ENCODE data around the gene SPG7.

SPG7 gene

GRCh38 chr16:89596061-89596689, 88.0 kb downstream of the SPG7 start:
- Histone ChIP-seq H3K9me3 (ENCODE audit: control insufficient read depth, low read length) (no peaks in the 10 kb centered on the region), H3K27me3 (ENCODE audit: control insufficient read depth, insufficient read depth, low read length) (no peaks in the 10 kb centered on the region), H3K36me3 (ENCODE audit: control insufficient read depth, insufficient read depth, low read length) (no peaks in the 10 kb centered on the region), H3K4me1 (ENCODE audit: control insufficient read depth, insufficient read depth, low read length) (no peaks in the 10 kb centered on the region), H3K4me3 (ENCODE audit: low read length) (no peak overlapping the region), H3K9ac (ENCODE audit: low read length) (no peak overlapping the region)

GRCh38 chr16:89596957-89597649, 88.9 kb downstream of the SPG7 start:
- Histone ChIP-seq H3K4me1 (ENCODE audit: control insufficient read depth, insufficient read depth, low read length) (no peaks in the 10 kb centered on the region), H3K27me3 (ENCODE audit: control insufficient read depth, insufficient read depth, low read length) (no peaks in the 10 kb centered on the region), H3K36me3 (ENCODE audit: control insufficient read depth, insufficient read depth, low read length) (no peaks in the 10 kb centered on the region), H3K9ac (ENCODE audit: low read length) (no peak overlapping the region), H3K9me3 (ENCODE audit: control insufficient read depth, low read length) (no peaks in the 10 kb centered on the region), H3K4me3 (ENCODE audit: low read length) (no peak overlapping the region)

- H3K4me3 ChIP-seq (ENCODE audit: low read length) = no peak overlapping the region
- no peaks in the 10 kb centered on the region for H3K4me1 ChIP-seq (ENCODE audit: control insufficient read depth, insufficient read depth, low read length)
- no peaks in the 10 kb centered on the region for H3K9me3 ChIP-seq (ENCODE audit: control insufficient read depth, low read length)
- no peaks in the 10 kb centered on the region for H3K36me3 ChIP-seq (ENCODE audit: control insufficient read depth, insufficient read depth, low read length)
- H3K9ac ChIP-seq (ENCODE audit: low read length) = no peak overlapping the region
- H3K27me3 ChIP-seq (ENCODE audit: control insufficient read depth, insufficient read depth, low read length) = peaks cover 7% of the 10 kb centered on the region
Observed at GRCh38 chr16:89598199-89598598, 90.0 kb downstream of the SPG7 start.

- H3K36me3 ChIP-seq (ENCODE audit: control insufficient read depth, insufficient read depth, low read length) = no peaks in the 10 kb centered on the region
- no peaks in the 10 kb centered on the region for H3K4me1 ChIP-seq (ENCODE audit: control insufficient read depth, insufficient read depth, low read length)
- no peak overlapping the region for H3K4me3 ChIP-seq (ENCODE audit: low read length)
- H3K9ac ChIP-seq (ENCODE audit: low read length) = no peak overlapping the region
- peaks cover 7% of the 10 kb centered on the region for H3K27me3 ChIP-seq (ENCODE audit: control insufficient read depth, insufficient read depth, low read length)
- no peaks in the 10 kb centered on the region for H3K9me3 ChIP-seq (ENCODE audit: control insufficient read depth, low read length)
Observed at GRCh38 chr16:89599451-89599858, 91.3 kb downstream of the SPG7 start.

GRCh38 chr16:89599902-89600301, 91.7 kb downstream of the SPG7 start:
- Histone ChIP-seq H3K9me3 (ENCODE audit: control insufficient read depth, low read length) (no peaks in the 10 kb centered on the region), H3K36me3 (ENCODE audit: control insufficient read depth, insufficient read depth, low read length) (no peaks in the 10 kb centered on the region), H3K27me3 (ENCODE audit: control insufficient read depth, insufficient read depth, low read length) (peaks cover 7% of the 10 kb centered on the region), H3K4me3 (ENCODE audit: low read length) (no peak overlapping the region), H3K4me1 (ENCODE audit: control insufficient read depth, insufficient read depth, low read length) (no peaks in the 10 kb centered on the region), H3K9ac (ENCODE audit: low read length) (no peak overlapping the region)

- Histone ChIP-seq H3K36me3 (ENCODE audit: control insufficient read depth, insufficient read depth, low read length) (no peaks in the 10 kb centered on the region), H3K9me3 (ENCODE audit: control insufficient read depth, low read length) (no peaks in the 10 kb centered on the region), H3K4me1 (ENCODE audit: control insufficient read depth, insufficient read depth, low read length) (no peaks in the 10 kb centered on the region), H3K9ac (ENCODE audit: low read length) (no peak overlapping the region), H3K4me3 (ENCODE audit: low read length) (no peak overlapping the region), H3K27me3 (ENCODE audit: control insufficient read depth, insufficient read depth, low read length) (peaks cover 7% of the 10 kb centered on the region)
Observed at GRCh38 chr16:89600427-89600826, 92.2 kb downstream of the SPG7 start.

- no peak overlapping the region for H3K4me3 ChIP-seq (ENCODE audit: low read length)
- no peaks in the 10 kb centered on the region for H3K9me3 ChIP-seq (ENCODE audit: control insufficient read depth, low read length)
- no peaks in the 10 kb centered on the region for H3K36me3 ChIP-seq (ENCODE audit: control insufficient read depth, insufficient read depth, low read length)
- no peaks in the 10 kb centered on the region for H3K4me1 ChIP-seq (ENCODE audit: control insufficient read depth, insufficient read depth, low read length)
- H3K9ac ChIP-seq (ENCODE audit: low read length) = no peak overlapping the region
- peaks cover 7% of the 10 kb centered on the region for H3K27me3 ChIP-seq (ENCODE audit: control insufficient read depth, insufficient read depth, low read length)
Observed at GRCh38 chr16:89600956-89601355, 92.8 kb downstream of the SPG7 start.

- Histone ChIP-seq H3K9ac (ENCODE audit: low read length) (no peak overlapping the region), H3K27me3 (ENCODE audit: control insufficient read depth, insufficient read depth, low read length) (peaks cover 7% of the 10 kb centered on the region), H3K4me3 (ENCODE audit: low read length) (no peak overlapping the region), H3K36me3 (ENCODE audit: control insufficient read depth, insufficient read depth, low read length) (no peaks in the 10 kb centered on the region), H3K4me1 (ENCODE audit: control insufficient read depth, insufficient read depth, low read length) (no peaks in the 10 kb centered on the region), H3K9me3 (ENCODE audit: control insufficient read depth, low read length) (no peaks in the 10 kb centered on the region)
Observed at GRCh38 chr16:89601906-89602272, 93.7 kb downstream of the SPG7 start.

GRCh38 chr16:89602273-89602951, 94.2 kb downstream of the SPG7 start:
- Histone ChIP-seq H3K27me3 (ENCODE audit: control insufficient read depth, insufficient read depth, low read length) (peaks cover 7% of the 10 kb centered on the region), H3K36me3 (ENCODE audit: control insufficient read depth, insufficient read depth, low read length) (no peaks in the 10 kb centered on the region), H3K9me3 (ENCODE audit: control insufficient read depth, low read length) (no peaks in the 10 kb centered on the region), H3K4me3 (ENCODE audit: low read length) (no peak overlapping the region), H3K4me1 (ENCODE audit: control insufficient read depth, insufficient read depth, low read length) (no peaks in the 10 kb centered on the region), H3K9ac (ENCODE audit: low read length) (no peak overlapping the region)

- H3K36me3 ChIP-seq (ENCODE audit: control insufficient read depth, insufficient read depth, low read length) = no peaks in the 10 kb centered on the region
- H3K4me1 ChIP-seq (ENCODE audit: control insufficient read depth, insufficient read depth, low read length) = no peaks in the 10 kb centered on the region
- H3K27me3 ChIP-seq (ENCODE audit: control insufficient read depth, insufficient read depth, low read length) = peaks cover 12% of the 10 kb centered on the region
- H3K9me3 ChIP-seq (ENCODE audit: control insufficient read depth, low read length) = no peaks in the 10 kb centered on the region
- H3K4me3 ChIP-seq (ENCODE audit: low read length) = no peak overlapping the region
- no peak overlapping the region for H3K9ac ChIP-seq (ENCODE audit: low read length)
Observed at GRCh38 chr16:89602952-89603590, 94.9 kb downstream of the SPG7 start.

GRCh38 chr16:89604764-89605163, 96.6 kb downstream of the SPG7 start:
- H3K27me3 ChIP-seq (ENCODE audit: control insufficient read depth, insufficient read depth, low read length) = peaks cover 18% of the 10 kb centered on the region

More at GRCh38 chr16:89604764-89605163, 96.6 kb downstream of the SPG7 start:
- Histone ChIP-seq H3K9me3 (ENCODE audit: control insufficient read depth, low read length) (no peaks in the 10 kb centered on the region), H3K4me1 (ENCODE audit: control insufficient read depth, insufficient read depth, low read length) (no peaks in the 10 kb centered on the region), H3K4me3 (ENCODE audit: low read length) (no peak overlapping the region), H3K9ac (ENCODE audit: low read length) (no peak overlapping the region), H3K36me3 (ENCODE audit: control insufficient read depth, insufficient read depth, low read length) (no peaks in the 10 kb centered on the region)

Measured in mucosa of stomach (tissue), 1 donor.